ENCODE measurements around the gene DAAM1. TPM values are rescaled to one million over a fixed set of nuclear protein-coding genes. Genes with fewer than 3 reads are reported as not detected.

DAAM1 gene
- total RNA-seq, 1 experiment from 2014 or later = 35.3 TPM

DNA sequence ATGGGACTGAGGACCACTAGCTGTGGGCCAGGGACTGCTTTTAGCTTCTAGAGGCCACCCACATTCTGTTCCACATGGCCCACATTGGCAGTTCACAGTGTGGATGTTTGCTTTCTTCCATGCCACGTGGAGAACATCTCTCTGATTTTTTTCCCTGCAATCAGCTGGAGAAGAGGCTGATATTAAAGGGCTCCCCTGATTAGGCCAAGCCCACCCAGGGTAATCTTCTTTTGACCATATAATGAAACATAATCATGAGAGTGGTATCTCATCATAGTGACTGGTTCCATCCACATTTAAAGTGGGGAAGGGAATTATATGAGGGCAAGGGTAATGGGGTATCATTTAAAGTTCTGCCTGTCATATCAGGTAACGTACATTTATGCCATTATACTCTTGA is 15.8 kb downstream of the DAAM1 start:
- H3K4me3 ChIP-seq (ENCODE audit: low read depth, low read length) = no peak overlapping the region
- POLR2A ChIA-PET = no interaction called here
- Mint-ChIP-seq H3K27me3 (ENCODE audit: insufficient read depth, unreplicated experiment) (no peaks in the 10 kb centered on the region), H3K4me1 (ENCODE audit: low read depth, unreplicated experiment) (no peaks in the 10 kb centered on the region), H3K36me3 (ENCODE audit: insufficient read depth, unreplicated experiment) (no peaks in the 10 kb centered on the region), H3K9me3 (ENCODE audit: unreplicated experiment) (no peaks in the 10 kb centered on the region), H3K27ac (ENCODE audit: unreplicated experiment) (no peak overlapping the region), H3K4me3 (ENCODE audit: unreplicated experiment) (no peak overlapping the region)
- no peaks in the 10 kb centered on the region for H3K4me1 ChIP-seq
- no peak for DNase-seq
- TF ChIP-seq CTCF (IDR thresholded peaks at IDR 0.05; ENCODE audit: insufficient read depth in 1 of 2, low read depth in 1 of 2, low read length in 1 of 2, severe bottlenecking in 1 of 2, unreplicated experiment in 1 of 2) = no peak
- CTCF ChIA-PET = no interaction called here
- BruUV-seq (replicated peaks) = no TSS peak
- no peaks in the 10 kb centered on the region for H3K27me3 ChIP-seq (replicated peaks; ENCODE audit: control insufficient read depth, insufficient read depth, low read length)
- no peaks in the 10 kb centered on the region for H3K9me3 ChIP-seq
- no peaks in the 10 kb centered on the region for H3K36me3 ChIP-seq (ENCODE audit: control insufficient read depth, insufficient read depth, low read length)
- intact Hi-C loops (cut with micrococcal nuclease; ENCODE audit: unreplicated experiment) = no loop called here

- no peak for TF ChIP-seq CTCF (IDR thresholded peaks at IDR 0.05; ENCODE audit: insufficient read depth in 1 of 2, low read depth in 1 of 2, low read length in 1 of 2, severe bottlenecking in 1 of 2, unreplicated experiment in 1 of 2)
- no TSS peak for BruUV-seq (replicated peaks)
- no peak for DNase-seq
These were observed 18.4 kb downstream of the DAAM1 start for GRCh38 chr14:59206892-59207291.

DNA sequence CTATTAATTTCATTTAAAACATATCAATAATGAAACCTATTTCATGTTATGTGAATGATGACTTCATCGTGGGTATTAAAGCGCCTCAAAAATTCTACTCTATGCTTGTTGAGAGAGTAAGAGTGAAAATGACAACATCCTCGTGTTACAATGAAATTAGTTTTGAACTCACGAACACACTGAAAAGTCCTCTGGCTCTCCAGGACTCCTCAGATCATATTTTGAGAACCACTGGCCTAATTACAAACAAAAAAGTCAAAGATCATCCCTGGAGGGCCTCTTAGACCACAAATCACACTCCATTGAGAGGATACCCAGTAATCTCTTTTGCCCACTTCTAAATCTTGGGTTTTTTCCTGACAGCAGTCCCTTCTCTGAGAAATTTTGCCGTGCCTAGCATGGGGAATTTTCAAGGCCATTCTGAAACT is 19.1 kb downstream of the DAAM1 start:
- Mint-ChIP-seq H3K36me3 (ENCODE audit: insufficient read depth, unreplicated experiment) (no peaks in the 10 kb centered on the region), H3K4me1 (ENCODE audit: low read depth, unreplicated experiment) (no peaks in the 10 kb centered on the region), H3K9me3 (ENCODE audit: unreplicated experiment) (no peaks in the 10 kb centered on the region), H3K4me3 (ENCODE audit: unreplicated experiment) (no peak overlapping the region), H3K27ac (ENCODE audit: unreplicated experiment) (no peak overlapping the region), H3K27me3 (ENCODE audit: insufficient read depth, unreplicated experiment) (no peaks in the 10 kb centered on the region)
- Histone ChIP-seq H3K4me1 (peaks cover 5% of the 10 kb centered on the region; the same call in 1 of the 2 replicates), H3K9me3 (no peaks in the 10 kb centered on the region), H3K36me3 (ENCODE audit: control insufficient read depth, insufficient read depth, low read length) (no peaks in the 10 kb centered on the region), H3K27me3 (replicated peaks; ENCODE audit: control insufficient read depth, insufficient read depth, low read length) (no peaks in the 10 kb centered on the region), H3K4me3 (ENCODE audit: low read depth, low read length) (no peak overlapping the region)
- intact Hi-C loops (cut with micrococcal nuclease; ENCODE audit: unreplicated experiment) = no loop called here
- BruUV-seq (replicated peaks) = no TSS peak
- POLR2A ChIA-PET = no interaction called here
- TF ChIP-seq CTCF (IDR thresholded peaks at IDR 0.05; ENCODE audit: insufficient read depth in 1 of 2, low read depth in 1 of 2, low read length in 1 of 2, severe bottlenecking in 1 of 2, unreplicated experiment in 1 of 2) = no peak
- no peak for DNase-seq
- CTCF ChIA-PET = no interaction called here

More at GRCh38 chr14:59206892-59207291, 18.4 kb downstream of the DAAM1 start:
- Mint-ChIP-seq H3K27ac (ENCODE audit: unreplicated experiment) (no peak overlapping the region), H3K4me1 (ENCODE audit: low read depth, unreplicated experiment) (no peaks in the 10 kb centered on the region), H3K27me3 (ENCODE audit: insufficient read depth, unreplicated experiment) (no peaks in the 10 kb centered on the region), H3K4me3 (ENCODE audit: unreplicated experiment) (no peak overlapping the region), H3K36me3 (ENCODE audit: insufficient read depth, unreplicated experiment) (no peaks in the 10 kb centered on the region), H3K9me3 (ENCODE audit: unreplicated experiment) (no peaks in the 10 kb centered on the region)
- H3K36me3 ChIP-seq (ENCODE audit: control insufficient read depth, insufficient read depth, low read length) = no peaks in the 10 kb centered on the region
- H3K9me3 ChIP-seq = no peaks in the 10 kb centered on the region
- intact Hi-C loops (cut with micrococcal nuclease; ENCODE audit: unreplicated experiment) = no loop called here
- no peaks in the 10 kb centered on the region; the same call in 1 of the 2 replicates for H3K4me1 ChIP-seq
- POLR2A ChIA-PET = no interaction called here
- no peak overlapping the region for H3K4me3 ChIP-seq (ENCODE audit: low read depth, low read length)
- CTCF ChIA-PET = no interaction called here
- H3K27me3 ChIP-seq (replicated peaks; ENCODE audit: control insufficient read depth, insufficient read depth, low read length) = no peaks in the 10 kb centered on the region
